CD4-positive, alpha-beta memory T cell (primary cell): ENCODE data around the gene HDAC9. TPM values are rescaled to one million over a fixed set of nuclear protein-coding genes. Genes with fewer than 3 reads are reported as not detected.
"Not testable (repeated sequence)": the region's sequence is repeated elsewhere in the genome, so short reads cannot be mapped to it uniquely, and the experiment has no call there.

Source experiments
- CTCF ChIA-PET: fragments of 350-600 bp; sonication (Branson Sonifier 250); formaldehyde crosslinking; loops from one replicate; lab custom pipeline; 2021; ENCODE audit warnings: inconsistent platforms; ENCODE audit not compliant: partially characterized antibody; lab: Charles Lee
- POLR2A ChIA-PET: fragments of 350-600 bp; sonication (Branson Sonifier 250); formaldehyde crosslinking; loops from one replicate; lab custom pipeline; 2021; ENCODE audit not compliant: partially characterized antibody; lab: Charles Lee
- DNase-seq, 5 donors: peaks; one replicate each; pipeline versions ENCODE4 v3.0.0 to v3.0.0-alpha.2; 2020 to 2022; ENCODE audit warnings: mixed read lengths in 1 of 5
- H3K27ac ChIP-seq: one replicate; pipeline ENCODE4 v1.7.0; 2013; ENCODE audit warnings: low read depth, low read length
- H3K27me3 ChIP-seq: 2 replicates; pipeline ENCODE4 v1.7.0; 2013; ENCODE audit warnings: mild to moderate bottlenecking, low read length, moderate library complexity; ENCODE audit not compliant: insufficient read depth
- H3K36me3 ChIP-seq: 2 replicates; pipeline ENCODE4 v1.7.0; 2013; ENCODE audit warnings: mild to moderate bottlenecking, low read length, moderate library complexity; ENCODE audit not compliant: insufficient read depth
- H3K4me1 ChIP-seq: 2 replicates; pipeline ENCODE4 v1.7.0; 2013; ENCODE audit warnings: mild to moderate bottlenecking, low read length, moderate library complexity; ENCODE audit not compliant: insufficient read depth
- H3K4me3 ChIP-seq, 2 donors: one replicate each; pipeline ENCODE4 v1.7.0; 2013; ENCODE audit warnings: low read length in 2 of 2, mild to moderate bottlenecking in 1 of 2
- H3K9me3 ChIP-seq, 2 donors: one replicate each; pipeline ENCODE4 v1.7.0; 2013; ENCODE audit warnings: low read length in 2 of 2, control low read depth in 1 of 2; ENCODE audit not compliant: control insufficient read depth in 1 of 2
- H3K27ac Mint-ChIP-seq, 7 donors: one replicate each; pipeline ENCODE4 v1.8.0; 2020 to 2021; ENCODE audit warnings: mixed read lengths in 7 of 7, mild to moderate bottlenecking in 6 of 7, inconsistent platforms in 3 of 7, moderate library complexity in 3 of 7
- H3K27me3 Mint-ChIP-seq, 2 donors: one replicate each; pipeline ENCODE4 v1.8.0; 2020 to 2021; ENCODE audit warnings: mixed read lengths in 2 of 2
- H3K36me3 Mint-ChIP-seq, 2 donors: one replicate each; pipeline ENCODE4 v1.8.0; 2020 to 2021; ENCODE audit warnings: mixed read lengths in 2 of 2, inconsistent platforms in 1 of 2, mild to moderate bottlenecking in 1 of 2
- H3K4me1 Mint-ChIP-seq, 4 donors: one replicate each; pipeline ENCODE4 v1.8.0; 2020 to 2021; ENCODE audit warnings: mixed read lengths in 4 of 4, mild to moderate bottlenecking in 1 of 4
- H3K4me3 Mint-ChIP-seq, 8 donors: one replicate each; pipeline ENCODE4 v1.8.0; 2020 to 2021; ENCODE audit warnings: mixed read lengths in 8 of 8, mild to moderate bottlenecking in 7 of 8, moderate library complexity in 6 of 8, inconsistent platforms in 3 of 8
- H3K9me3 Mint-ChIP-seq, 8 donors: one replicate each; pipeline ENCODE4 v1.8.0; 2020 to 2021; ENCODE audit warnings: mixed read lengths in 8 of 8, mild to moderate bottlenecking in 5 of 8, inconsistent platforms in 3 of 8, moderate library complexity in 1 of 8
- intact Hi-C: fragments of 100-400 bp; cut with micrococcal nuclease; formaldehyde crosslinking; loops from one replicate; pipeline ENCODE4 v1.15.1; 2023
- polyA plus RNA-seq, 2 donors: library from polyadenylated mRNA; unstranded; fragments of 300-500 nt; fragmentation: Illumina TruSeq; gene quantifications; one replicate each; pipeline ENCODE4 v1.2.3, GENCODE V29; 2021
- total RNA-seq, 2 experiments: library from RNA; stranded (reverse); gene quantifications; one replicate each; pipeline ENCODE4 v1.2.3, GENCODE V29; 2021

Gene HDAC9
- total and polyA plus RNA-seq, 4 experiments from 2014 or later: 0.36 to 0.73 (median 0.39) TPM; not detected in 1

GRCh38 chr7:18978108-18978495 lies 482.6 kb downstream of the HDAC9 start:
- Histone ChIP-seq H3K27ac (no peak overlapping the region), H3K9me3 (no peaks in the 10 kb centered on the region), H3K36me3 (no peaks in the 10 kb centered on the region), H3K4me3 (no peak overlapping the region), H3K27me3 (no peaks in the 10 kb centered on the region), H3K4me1 (no peaks in the 10 kb centered on the region)
- Mint-ChIP-seq H3K9me3 (peaks cover 2 to 34% (median 5%) of the 10 kb centered on the region in 8 donors), H3K27me3 (no peaks in the 10 kb centered on the region), H3K36me3 (no peaks in the 10 kb centered on the region), H3K27ac (no peak overlapping the region), H3K4me1 (no peaks in the 10 kb centered on the region), H3K4me3 (no peak overlapping the region)
- intact Hi-C loops: no loop called here
- ChIA-PET POLR2A (no interaction called here), CTCF (no interaction called here)
- DNase-seq: no peak

- DNase-seq, H3K27me3 Mint-ChIP-seq, CTCF ChIA-PET, H3K4me3 Mint-ChIP-seq, intact Hi-C loops, H3K36me3 Mint-ChIP-seq, H3K9me3 ChIP-seq, H3K4me3 ChIP-seq, H3K4me1 ChIP-seq, POLR2A ChIA-PET, H3K27me3 ChIP-seq, H3K27ac Mint-ChIP-seq, H3K4me1 Mint-ChIP-seq, H3K36me3 ChIP-seq, H3K27ac ChIP-seq: not testable (repeated sequence)
- peaks cover 0 to 13% (median 0%) of the 10 kb centered on the region in 8 donors for H3K9me3 Mint-ChIP-seq
Observed at GRCh38 chr7:18990700-18991099, 495.2 kb downstream of the HDAC9 start.

- CTCF ChIA-PET: no interaction called here
- no peak overlapping the region for H3K4me3 ChIP-seq
- no peak overlapping the region for H3K27ac ChIP-seq
- H3K4me1 ChIP-seq: no peaks in the 10 kb centered on the region
- Mint-ChIP-seq H3K9me3 (peaks cover 0 to 12% (median 2%) of the 10 kb centered on the region in 8 donors), H3K36me3 (no peaks in the 10 kb centered on the region), H3K4me1 (no peaks in the 10 kb centered on the region), H3K4me3 (no peak overlapping the region), H3K27me3 (no peaks in the 10 kb centered on the region), H3K27ac (no peak overlapping the region)
- POLR2A ChIA-PET: no interaction called here
- intact Hi-C loops: no loop called here
- peaks cover 0 to 3% of the 10 kb centered on the region in 2 donors for H3K9me3 ChIP-seq
- no peak for DNase-seq
- H3K36me3 ChIP-seq: no peaks in the 10 kb centered on the region
- H3K27me3 ChIP-seq: no peaks in the 10 kb centered on the region
Observed at GRCh38 chr7:18993933-18994668, 498.6 kb downstream of the HDAC9 start.

GRCh38 chr7:18995270-18995671 lies 499.7 kb downstream of the HDAC9 start:
- H3K9me3 Mint-ChIP-seq: peaks cover 0 to 7% (median 2%) of the 10 kb centered on the region in 8 donors
- Histone ChIP-seq H3K4me3 (no peak overlapping the region), H3K9me3 (peaks cover 0 to 3% of the 10 kb centered on the region in 2 donors), H3K27ac (no peak overlapping the region), H3K4me1 (no peaks in the 10 kb centered on the region), H3K27me3 (no peaks in the 10 kb centered on the region), H3K36me3 (no peaks in the 10 kb centered on the region)
- H3K27me3 Mint-ChIP-seq: no peaks in the 10 kb centered on the region
- H3K36me3 Mint-ChIP-seq: no peaks in the 10 kb centered on the region
- CTCF ChIA-PET: no interaction called here
- intact Hi-C loops: no loop called here
- no peak overlapping the region for H3K27ac Mint-ChIP-seq
- no peak overlapping the region for H3K4me3 Mint-ChIP-seq
- no peaks in the 10 kb centered on the region for H3K4me1 Mint-ChIP-seq
- POLR2A ChIA-PET: no interaction called here
- no peak for DNase-seq

GRCh38 chr7:18995811-18996426 lies 500.4 kb downstream of the HDAC9 start:
- Mint-ChIP-seq H3K27ac (no peak overlapping the region), H3K9me3 (peaks cover 0 to 7% (median 2%) of the 10 kb centered on the region in 8 donors), H3K4me1 (no peaks in the 10 kb centered on the region), H3K27me3 (no peaks in the 10 kb centered on the region), H3K4me3 (no peak overlapping the region), H3K36me3 (no peaks in the 10 kb centered on the region)
- Histone ChIP-seq H3K4me1 (no peaks in the 10 kb centered on the region), H3K9me3 (peaks cover 0 to 3% of the 10 kb centered on the region in 2 donors), H3K36me3 (no peaks in the 10 kb centered on the region), H3K27ac (no peak overlapping the region), H3K27me3 (no peaks in the 10 kb centered on the region), H3K4me3 (no peak overlapping the region)
- CTCF ChIA-PET: no interaction called here
- no peak for DNase-seq
- intact Hi-C loops: no loop called here
- POLR2A ChIA-PET: no interaction called here

- Histone ChIP-seq H3K27ac (no peak overlapping the region), H3K36me3 (no peaks in the 10 kb centered on the region), H3K4me3 (no peak overlapping the region), H3K4me1 (no peaks in the 10 kb centered on the region), H3K9me3 (peaks cover 0 to 3% of the 10 kb centered on the region in 2 donors), H3K27me3 (no peaks in the 10 kb centered on the region)
- H3K4me1 Mint-ChIP-seq: no peaks in the 10 kb centered on the region
- H3K27me3 Mint-ChIP-seq: no peaks in the 10 kb centered on the region
- ChIA-PET CTCF (no interaction called here), POLR2A (no interaction called here)
- DNase-seq: no peak
- intact Hi-C loops: no loop called here
- H3K9me3 Mint-ChIP-seq: peaks cover 0 to 7% (median 2%) of the 10 kb centered on the region in 8 donors
- no peak overlapping the region for H3K27ac Mint-ChIP-seq
- H3K4me3 Mint-ChIP-seq: no peak overlapping the region
- H3K36me3 Mint-ChIP-seq: no peaks in the 10 kb centered on the region
Observed at GRCh38 chr7:18996583-18996982, 501.0 kb downstream of the HDAC9 start.

- Histone ChIP-seq H3K27ac (no peak overlapping the region), H3K36me3 (no peaks in the 10 kb centered on the region), H3K4me3 (no peak overlapping the region), H3K27me3 (no peaks in the 10 kb centered on the region), H3K4me1 (no peaks in the 10 kb centered on the region), H3K9me3 (peaks cover 0 to 3% of the 10 kb centered on the region in 2 donors)
- intact Hi-C loops: no loop called here
- Mint-ChIP-seq H3K9me3 (peaks cover 0 to 7% (median 2%) of the 10 kb centered on the region in 8 donors), H3K36me3 (no peaks in the 10 kb centered on the region), H3K27ac (no peak overlapping the region), H3K4me1 (no peaks in the 10 kb centered on the region), H3K27me3 (no peaks in the 10 kb centered on the region), H3K4me3 (no peak overlapping the region)
- ChIA-PET CTCF (no interaction called here), POLR2A (no interaction called here)
- no peak for DNase-seq
Observed at GRCh38 chr7:18997477-18998150, 502.1 kb downstream of the HDAC9 start.
